Retinal pigment epithelial cell (primary cell): ENCODE data around the gene DCX.
A peak's percentile ranks its signal among the peaks of the same experiment; 100 is the strongest.
"Not testable (repeated sequence)": the region's sequence is repeated elsewhere in the genome, so short reads cannot be mapped to it uniquely, and the experiment has no call there.

ENCODE experiments used
- DNase-seq: peaks from one replicate; pipeline ENCODE4 v3.0.0-alpha.2; 2010; ENCODE audit warnings: low read depth
- H3K4me3 ChIP-seq: 2 replicates; pipeline ENCODE4 v1.5.1; 2011; ENCODE audit warnings: mild to moderate bottlenecking, low read length, control low read depth, moderate library complexity
- CTCF ChIP-seq: conservative IDR thresholded peaks from 2 replicates; pipeline ENCODE4 v1.5.1; 2011; ENCODE audit warnings: low read depth, low read length, control low read depth, inconsistent platforms

DCX gene

GRCh38 chrX:111355523-111356115 lies 56.4 kb downstream of the DCX start:
- DNase-seq, result no peak

GRCh38 chrX:111354496-111354895 lies 57.5 kb downstream of the DCX start:
- no peak overlapping the region for H3K4me3 ChIP-seq
- no peak for DNase-seq
- no peak for TF ChIP-seq CTCF

More at GRCh38 chrX:111355523-111356115, 56.4 kb downstream of the DCX start:
- no peak for TF ChIP-seq CTCF
- H3K4me3 ChIP-seq, result no peak overlapping the region

- TF ChIP-seq CTCF, result no peak
- DNase-seq, result no peak
- H3K4me3 ChIP-seq, result no peak overlapping the region
Measured at GRCh38 chrX:111353793-111354192, 58.2 kb downstream of the DCX start.

- no peak for TF ChIP-seq CTCF
- DNase-seq, result peak; percentile 18
- no peak overlapping the region for H3K4me3 ChIP-seq
Measured at GRCh38 chrX:111352424-111352823, 59.6 kb downstream of the DCX start.

DNA sequence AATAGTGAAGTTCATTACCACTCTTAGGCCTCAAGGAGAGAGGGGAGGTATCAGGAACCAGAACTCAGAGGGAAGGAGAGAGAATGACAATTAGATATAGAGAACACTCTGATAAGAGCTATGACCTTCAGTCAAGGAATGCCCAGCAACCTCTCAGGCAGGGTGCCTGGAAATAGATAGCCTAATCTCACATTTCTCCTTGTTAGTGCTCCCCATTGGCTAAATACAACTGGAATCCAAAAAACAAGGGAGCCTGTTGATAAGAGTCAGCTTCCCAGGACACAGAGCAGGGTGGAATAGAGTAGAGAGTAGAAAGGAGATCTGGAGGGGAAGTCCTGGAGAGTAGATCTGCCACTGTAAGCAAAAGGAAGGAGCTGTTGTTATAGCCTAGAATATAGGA lies 62.1 kb downstream of the DCX start:
- no peak for TF ChIP-seq CTCF
- no peak overlapping the region for H3K4me3 ChIP-seq
- DNase-seq, result no peak

DNA sequence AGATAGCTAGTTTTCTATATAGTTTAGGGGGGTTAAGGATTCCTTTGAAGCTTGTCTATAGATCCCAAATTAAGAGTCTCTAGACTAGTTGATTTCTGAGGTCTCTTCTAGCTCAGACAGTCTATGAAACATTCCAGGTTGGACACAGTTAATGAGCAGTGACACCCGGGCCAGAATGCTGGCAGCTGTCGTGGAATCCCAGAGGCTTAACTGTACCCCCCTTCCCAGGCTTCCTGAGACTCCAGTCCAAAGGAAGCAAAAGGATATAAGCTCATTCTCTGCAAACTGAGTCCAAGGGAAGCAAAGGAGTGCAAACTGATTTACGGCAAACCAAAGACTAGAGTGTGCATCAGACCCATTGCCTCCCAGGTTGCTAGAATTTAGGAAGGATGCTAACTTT lies 62.9 kb downstream of the DCX start:
- H3K4me3 ChIP-seq, result no peak overlapping the region
- no peak for TF ChIP-seq CTCF
- DNase-seq, result no peak

DNA sequence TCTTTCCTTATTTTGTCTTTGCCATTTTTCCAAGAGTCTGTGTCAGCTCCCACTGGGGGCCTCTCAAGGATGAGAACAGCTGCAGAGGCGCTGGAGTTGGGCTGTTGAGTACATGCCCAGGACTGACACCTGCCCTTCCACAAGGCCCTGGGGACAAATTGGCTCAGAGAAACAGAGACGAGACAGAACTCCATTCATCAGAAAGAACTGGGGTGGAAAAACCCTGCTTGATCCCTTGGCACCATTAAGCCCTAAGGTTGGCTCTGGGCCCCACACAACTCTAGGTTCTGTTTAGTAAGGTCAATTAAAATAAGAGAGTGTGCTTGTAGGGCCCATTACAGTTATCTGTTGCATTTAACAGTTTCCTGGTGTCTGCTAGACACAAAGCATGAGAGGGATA lies 63.6 kb downstream of the DCX start:
- no peak for DNase-seq
- no peak overlapping the region for H3K4me3 ChIP-seq
- TF ChIP-seq CTCF, result no peak

GRCh38 chrX:111346150-111346549 lies 65.8 kb downstream of the DCX start:
- H3K4me3 ChIP-seq, DNase-seq: not testable (repeated sequence)
